IMR-90 (cell line): Measurements from ENCODE around the gene DMRT1. TPM values are rescaled to one million over a fixed set of nuclear protein-coding genes. Genes with fewer than 3 reads are reported as not detected.

Experiments used
- ATAC-seq: fragments of 200-7000 bp; cut with Tn5 transposase; 2 replicates; pipeline ENCODE4 v1.9.1; 2020; ENCODE audit warnings: low read depth, mild to moderate bottlenecking, moderate library complexity
- BruUV-seq: library from RNA; stranded (reverse); fragments of 400-500 nt; replicated peaks from 2 replicates; lab custom pipeline; 2021; lab: Mats Ljungman, UMichigan
- CTCF ChIA-PET: fragments of 300-600 bp; formaldehyde crosslinking; extraction: SDS; loops from one replicate; lab custom pipeline; 2021; ENCODE audit warnings: antibody characterized with exemption; lab: Yijun Ruan, JAX
- POLR2A ChIA-PET: fragments of 300-600 bp; sonication (Branson Sonifier 250); formaldehyde crosslinking; loops from one replicate; lab custom pipeline; 2022; ENCODE audit warnings: antibody characterized with exemption; ENCODE audit not compliant: unreplicated experiment; lab: Charles Lee
- DNase-seq: peaks from one replicate; pipeline ENCODE4 v3.0.0; 2013
- H2AFZ ChIP-seq: replicated peaks from 2 replicates; pipeline ENCODE3; 2013; ENCODE audit warnings: low read length, mild to moderate bottlenecking; ENCODE audit not compliant: poor library complexity
- H2AK5ac ChIP-seq: 2 replicates; pipeline ENCODE4 v1.6.1; 2013; ENCODE audit warnings: low read depth, low read length, inconsistent platforms
- H2AK9ac ChIP-seq: replicated peaks from 2 replicates; pipeline ENCODE3; 2013; ENCODE audit warnings: mild to moderate bottlenecking, low read depth, low read length, moderate library complexity; ENCODE audit not compliant: poor library complexity
- H2BK120ac ChIP-seq: 2 replicates; pipeline ENCODE4 v1.6.1; 2013; ENCODE audit warnings: low read depth, low read length, inconsistent platforms
- H2BK15ac ChIP-seq: 3 replicates; pipeline ENCODE4 v1.6.1; 2013; ENCODE audit warnings: low read depth, low read length, inconsistent platforms
- H2BK20ac ChIP-seq: 2 replicates; pipeline ENCODE4 v1.6.1; 2013; ENCODE audit warnings: low read depth, mild to moderate bottlenecking, inconsistent platforms, low read length, moderate library complexity
- H2BK5ac ChIP-seq: 2 replicates; pipeline ENCODE4 v1.6.1; 2013; ENCODE audit warnings: mild to moderate bottlenecking, low read depth, low read length, inconsistent platforms; ENCODE audit not compliant: poor library complexity, severe bottlenecking
- H3K14ac ChIP-seq: replicated peaks from 2 replicates; pipeline ENCODE4 v1.6.1; 2013; ENCODE audit warnings: low read depth, low read length, inconsistent platforms
- H3K18ac ChIP-seq: 2 replicates; pipeline ENCODE4 v1.6.1; 2013; ENCODE audit warnings: low read depth, low read length, control low read depth
- H3K23ac ChIP-seq: 2 replicates; pipeline ENCODE4 v1.6.1; 2013; ENCODE audit warnings: low read depth, low read length, inconsistent platforms
- H3K27ac ChIP-seq: 2 replicates; pipeline ENCODE4 v1.5.1; 2013; ENCODE audit warnings: mild to moderate bottlenecking, control low read depth, low read length; ENCODE audit not compliant: insufficient read depth
- H3K27me3 ChIP-seq: 2 replicates; pipeline ENCODE4 v1.6.1; 2013; ENCODE audit warnings: low read length; ENCODE audit not compliant: control insufficient read depth, insufficient read depth
- H3K36me3 ChIP-seq: 2 replicates; pipeline ENCODE4 v1.6.1; 2013; ENCODE audit warnings: low read length, mixed read lengths; ENCODE audit not compliant: control insufficient read depth, insufficient read depth
- H3K4ac ChIP-seq: 2 replicates; pipeline ENCODE4 v1.6.1; 2013; ENCODE audit warnings: low read depth, low read length, inconsistent platforms
- H3K4me1 ChIP-seq: 2 replicates; pipeline ENCODE4 v1.6.1; 2013; ENCODE audit warnings: low read length, mixed read lengths; ENCODE audit not compliant: control insufficient read depth, insufficient read depth
- H3K4me2 ChIP-seq: 2 replicates; pipeline ENCODE4 v1.6.1; 2013; ENCODE audit warnings: low read depth, mild to moderate bottlenecking, control low read depth, low read length, moderate library complexity
- H3K4me3 ChIP-seq: 2 replicates; pipeline ENCODE4 v1.5.1; 2013; ENCODE audit warnings: low read depth, mild to moderate bottlenecking, control low read depth, low read length, moderate library complexity; ENCODE audit not compliant: insufficient read depth
- H3K56ac ChIP-seq: 2 replicates; pipeline ENCODE4 v1.6.1; 2013; ENCODE audit warnings: low read length, inconsistent platforms; ENCODE audit not compliant: insufficient read depth; ENCODE audit errors: extremely low read depth
- H3K79me1 ChIP-seq, 2 experiments: 2 replicates each; pipeline ENCODE4 v1.6.1; 2013; ENCODE audit warnings: low read length in 2 of 2, inconsistent platforms in 1 of 2, low read depth in 1 of 2
- H3K9ac ChIP-seq: 2 replicates; pipeline ENCODE4 v1.6.1; 2013; ENCODE audit warnings: low read depth, low read length, control low read depth
- H3K9me1 ChIP-seq: 2 replicates; pipeline ENCODE4 v1.6.1; 2013; ENCODE audit warnings: low read length, inconsistent platforms; ENCODE audit not compliant: insufficient read depth
- H3K9me3 ChIP-seq: 2 replicates; pipeline ENCODE4 v1.6.1; 2013; ENCODE audit warnings: low read length; ENCODE audit not compliant: control insufficient read depth, insufficient read depth
- H4K20me1 ChIP-seq: 2 replicates; pipeline ENCODE4 v1.6.1; 2013; ENCODE audit warnings: low read length, inconsistent platforms; ENCODE audit not compliant: insufficient read depth
- H4K5ac ChIP-seq: 2 replicates; pipeline ENCODE4 v1.6.1; 2013; ENCODE audit warnings: mild to moderate bottlenecking, low read depth, low read length, control low read depth
- H4K8ac ChIP-seq, 2 experiments: 2 replicates each; pipeline ENCODE4 v1.6.1; 2013; ENCODE audit warnings: low read depth in 2 of 2, low read length in 2 of 2, control low read depth in 1 of 2, inconsistent platforms in 1 of 2
- H4K91ac ChIP-seq: 2 replicates; pipeline ENCODE4 v1.6.1; 2013; ENCODE audit warnings: low read depth, low read length, inconsistent platforms; ENCODE audit not compliant: insufficient read depth
- BHLHE40 ChIP-seq: fragments of 150-350 bp; IDR thresholded peaks from 2 replicates; pipeline ENCODE4 v1.6.1; 2016; ENCODE audit warnings: mild to moderate bottlenecking, low read depth, low read length
- CEBPB ChIP-seq: IDR thresholded peaks from 2 replicates; pipeline ENCODE4 v1.6.1; 2012; ENCODE audit warnings: low read depth, low read length, improper control_type of control experiment
- CHD1 ChIP-seq: IDR thresholded peaks from 2 replicates; pipeline ENCODE4 v1.6.1; 2012; ENCODE audit warnings: low read depth, low read length, improper control_type of control experiment
- CTCF ChIP-seq: conservative IDR thresholded peaks from 2 replicates; pipeline ENCODE4 v1.5.1; 2012; ENCODE audit warnings: mild to moderate bottlenecking, low read depth, low read length, improper control_type of control experiment
- ELK1 ChIP-seq: fragments of 150-350 bp; IDR thresholded peaks from 2 replicates; pipeline ENCODE4 v1.6.1; 2016; ENCODE audit warnings: low read depth, mild to moderate bottlenecking, low read length, moderate library complexity, borderline replicate concordance
- FOS ChIP-seq: fragments of 150-350 bp; IDR thresholded peaks from 2 replicates; pipeline ENCODE4 v1.6.1; 2016; ENCODE audit warnings: low read depth, low read length
- MAFK ChIP-seq: IDR thresholded peaks from 2 replicates; pipeline ENCODE4 v1.6.1; 2012; ENCODE audit warnings: low read depth, low read length, improper control_type of control experiment
- MAZ ChIP-seq: IDR thresholded peaks from 2 replicates; pipeline ENCODE4 v1.6.1; 2012; ENCODE audit warnings: low read depth, mild to moderate bottlenecking, low read length, improper control_type of control experiment, moderate library complexity, borderline replicate concordance
- MXI1 ChIP-seq: IDR thresholded peaks from 2 replicates; pipeline ENCODE4 v1.6.1; 2012; ENCODE audit warnings: low read depth, mild to moderate bottlenecking, low read length, moderate library complexity, borderline replicate concordance
- NFE2L2 ChIP-seq: fragments of 150-350 bp; IDR thresholded peaks from 2 replicates; pipeline ENCODE4 v1.6.1; 2016; ENCODE audit warnings: low read depth, mild to moderate bottlenecking, low read length
- POLR2A ChIP-seq: IDR thresholded peaks from 2 replicates; pipeline ENCODE4 v1.6.1; 2012; ENCODE audit warnings: mild to moderate bottlenecking, low read depth, low read length
- RAD21 ChIP-seq: IDR thresholded peaks from 2 replicates; pipeline ENCODE4 v1.6.1; 2012; ENCODE audit warnings: low read length, improper control_type of control experiment
- RCOR1 ChIP-seq: IDR thresholded peaks from 2 replicates; pipeline ENCODE4 v1.6.1; 2012; ENCODE audit warnings: mild to moderate bottlenecking, low read length, improper control_type of control experiment; ENCODE audit not compliant: insufficient replicate concordance
- RFX5 ChIP-seq: IDR thresholded peaks from 2 replicates; pipeline ENCODE4 v1.8.0; 2012; ENCODE audit warnings: low read depth, mild to moderate bottlenecking, low read length, moderate library complexity
- USF2 ChIP-seq: fragments of 150-350 bp; IDR thresholded peaks from 2 replicates; pipeline ENCODE4 v1.6.1; 2017; ENCODE audit warnings: mild to moderate bottlenecking, antibody characterized with exemption, low read length, low read depth
- WGBS, 2 experiments: methylation state at CpG; one replicate each; pipeline versions ENCODE4 v1.1.5 to v1.1.7; 2013; ENCODE audit warnings: missing lambda C conversion rate in 2 of 2; ENCODE audit not compliant: insufficient read length in 1 of 2; ENCODE audit errors: extremely low coverage in 2 of 2; 5-methylcytosine and 5-hydroxymethylcytosine counted together
- dilution Hi-C: fragments of 300-500 bp; cut with HindIII; formaldehyde crosslinking; loops from one replicate; pipeline ENCODE4 v1.14.3; 2018; ENCODE audit warnings: low sequenced_read_pairs; ENCODE audit not compliant: unreplicated experiment
- in situ Hi-C: fragments of 300-500 bp; cut with MboI; formaldehyde crosslinking; loops from 3 replicates; pipeline ENCODE4 v1.14.3; 2019; ENCODE audit warnings: low sequenced_read_pairs, inconsistent platforms, mixed read lengths
- intact Hi-C: fragments of 100-400 bp; cut with micrococcal nuclease; formaldehyde crosslinking; loops from 2 replicates; pipeline ENCODE4 v1.10.0; 2022
- polyA plus RNA-seq, 3 experiments: library from polyadenylated mRNA; depleted of rRNA; stranded (reverse); fragments of >200 nt; gene quantifications; 2 replicates each; pipeline ENCODE4 v1.2.3, GENCODE V29; 2012; ENCODE audit warnings: low replicate concordance in 1 of 3
- total RNA-seq: library from RNA; depleted of rRNA; stranded (reverse); fragments of >200 nt; gene quantifications from 2 replicates; pipeline ENCODE4 v1.2.3, GENCODE V29; 2012

Gene DMRT1
- total and polyA plus RNA-seq, 2 of the 4 experiments (the other 2 are of a cell fraction): not detected

DNA sequence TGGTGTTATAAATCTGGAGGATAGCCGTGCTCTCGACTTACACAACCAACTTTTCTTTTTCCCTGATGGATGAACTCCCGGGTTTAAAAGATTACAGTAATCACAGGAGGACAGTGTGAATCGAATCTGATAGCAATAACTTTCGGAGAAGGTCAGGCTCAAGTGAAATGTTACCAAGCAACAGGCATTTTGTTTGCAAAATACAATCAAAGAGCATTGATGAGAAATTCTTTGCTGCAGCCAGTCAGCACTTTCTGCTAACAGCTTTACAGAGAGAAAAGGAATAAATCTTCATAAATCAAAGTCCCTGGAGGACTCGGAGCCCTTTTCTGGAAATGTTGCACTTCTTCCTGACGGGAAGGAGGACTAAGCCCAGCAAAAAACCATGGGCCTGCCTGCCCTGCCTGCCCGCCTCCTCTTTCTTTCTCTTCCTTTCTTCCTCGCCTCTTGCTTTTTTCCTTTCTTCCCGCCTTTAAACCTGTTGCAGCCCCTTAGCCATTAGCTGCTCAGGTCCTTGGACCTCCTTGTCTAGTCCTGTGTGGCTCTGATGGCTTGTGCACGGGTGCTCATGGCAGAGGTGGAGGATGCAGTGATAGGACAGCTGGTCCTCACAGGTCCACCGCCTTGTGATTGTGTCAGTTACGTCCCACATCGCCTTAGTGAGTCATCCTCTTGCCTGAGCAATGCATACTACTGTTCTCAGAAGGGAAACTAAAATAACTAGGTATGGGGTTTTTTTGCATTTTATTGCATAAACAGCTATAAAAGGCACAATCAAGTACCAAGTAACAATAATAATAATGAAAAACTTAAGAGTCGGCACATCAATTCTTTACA lies 141.1 kb downstream of the DMRT1 start:
- Histone ChIP-seq H3K56ac (no peak overlapping the region), H4K20me1 (no peaks in the 10 kb centered on the region), H3K4ac (no peak overlapping the region), H2BK15ac (no peak overlapping the region), H3K4me3 (no peak overlapping the region), H4K8ac (no peak overlapping the region), H3K18ac (no peak overlapping the region), H3K27ac (no peak overlapping the region), H3K36me3 (no peaks in the 10 kb centered on the region), H3K4me1 (no peaks in the 10 kb centered on the region), H2BK120ac (no peak overlapping the region), H3K9me3 (no peaks in the 10 kb centered on the region), H2BK20ac (no peak overlapping the region), H3K4me2 (no peak overlapping the region), H3K79me1 (no peaks in the 10 kb centered on the region), H2AFZ (no peak overlapping the region), H3K9me1 (no peaks in the 10 kb centered on the region), H3K14ac (no peak overlapping the region), H4K91ac (no peak overlapping the region), H3K9ac (no peak overlapping the region), H4K5ac (no peak overlapping the region), H2AK9ac (no peak overlapping the region), H2AK5ac (no peak overlapping the region), H3K23ac (no peak overlapping the region), H2BK5ac (no peak overlapping the region), H3K27me3 (peaks cover 45% of the 10 kb centered on the region)
- WGBS, 2 experiments: 0% methylated on average over 1 of the region's 15 CpGs; no CpG with 5 or more reads in 1 of the 2 experiments
- ChIA-PET POLR2A (no interaction called here), CTCF (no interaction called here)
- BruUV-seq: no TSS peak
- in situ Hi-C loops: no loop called here
- ATAC-seq (no peak), DNase-seq (peak; percentile 4)
- dilution Hi-C loops: no loop called here
- intact Hi-C loops: no loop called here
- TF ChIP-seq CEBPB (no peak), RAD21 (no peak), MAZ (no peak), BHLHE40 (no peak), USF2 (no peak), RFX5 (no peak), FOS (no peak), NFE2L2 (no peak), ELK1 (no peak), CHD1 (no peak), RCOR1 (no peak), CTCF (no peak), MXI1 (no peak), MAFK (no peak), POLR2A (no peak)
